HepG2 (cell line): Measurements from ENCODE around the gene ACOT13. TPM values are rescaled to one million over a fixed set of nuclear protein-coding genes. Genes with fewer than 3 reads are reported as not detected.
"Not testable (repeated sequence)": the region's sequence is repeated elsewhere in the genome, so short reads cannot be mapped to it uniquely, and the experiment has no call there.

Experiments used
- ATAC-seq: fragments of 200-7000 bp; cut with Tn5 transposase; 3 replicates; pipeline ENCODE4 v1.9.1; 2020; ENCODE audit warnings: mild to moderate bottlenecking, moderate library complexity
- BruUV-seq: library from RNA; stranded (reverse); fragments of 400-500 nt; replicated peaks from 2 replicates; lab custom pipeline; 2021; lab: Mats Ljungman, UMichigan
- CTCF ChIA-PET: fragments of 300-600 bp; formaldehyde crosslinking; extraction: SDS; loops from one replicate; lab custom pipeline; 2021; ENCODE audit warnings: low total read pairs, inconsistent platforms, low intra/inter-chr PET ratio; lab: Yijun Ruan, JAX
- POLR2A ChIA-PET: fragments of 350-600 bp; sonication (Branson Sonifier 250); formaldehyde crosslinking; loops from one replicate; lab custom pipeline; 2020; ENCODE audit warnings: antibody characterized with exemption, inconsistent platforms; lab: Yijun Ruan, JAX
- DNase-seq: peaks from one replicate; pipeline ENCODE4 v3.0.0-alpha.2; 2015; ENCODE audit warnings: low spot score
- FAIRE-seq: peaks from 3 replicates; lab custom pipeline; 2011; peaks lifted over from hg19 to GRCh38; lab: Jason Lieb, UNC
- H2AFZ ChIP-seq: one replicate; pipeline ENCODE4 v1.6.1; 2011; ENCODE audit warnings: low read length, inconsistent platforms
- H3K27ac ChIP-seq: fragments of 300-600 bp; 3 replicates; pipeline ENCODE4 v1.8.0; 2011; ENCODE audit warnings: mixed run types, mild to moderate bottlenecking, mixed read lengths, low read length, inconsistent platforms; ENCODE audit not compliant: insufficient read depth; ENCODE audit errors: extremely low read length
- H3K27me3 ChIP-seq, 2 experiments: fragments of 200-600 bp in 1 of 2; 2 replicates in 1 of 2; 3 replicates in 1 of 2; pipeline versions ENCODE4 v1.6.0 to v1.8.0; 2011; ENCODE audit warnings: low read length in 2 of 2, mild to moderate bottlenecking in 2 of 2, moderate library complexity in 2 of 2, inconsistent platforms in 1 of 2; ENCODE audit not compliant: insufficient read depth in 2 of 2, control insufficient read depth in 1 of 2
- H3K36me3 ChIP-seq, 2 experiments: fragments of 200-600 bp in 1 of 2; replicated peaks in 1 of 2; 2 replicates in 1 of 2; 3 replicates in 1 of 2; pipeline versions ENCODE4 v1.5.1 to v1.8.0; 2011; ENCODE audit warnings: low read length in 2 of 2, inconsistent platforms in 1 of 2; ENCODE audit not compliant: insufficient read depth in 2 of 2, control insufficient read depth in 1 of 2
- H3K4me1 ChIP-seq: 2 replicates; pipeline ENCODE4 v1.5.1; 2012; ENCODE audit warnings: low read length, inconsistent platforms; ENCODE audit not compliant: insufficient read depth
- H3K4me2 ChIP-seq: 2 replicates; pipeline ENCODE4 v1.6.0; 2011; ENCODE audit warnings: low read depth, low read length, inconsistent platforms
- H3K4me3 ChIP-seq, 3 experiments: fragments of 200-600 bp in 1 of 3; sonication (generic), shearing (Covaris generic) in 1 of 3; replicated peaks in 1 of 3; 2 replicates each; pipeline ENCODE4 v1.5.1; 2011 to 2016; ENCODE audit warnings: low read length in 3 of 3, inconsistent platforms in 2 of 3, low read depth in 2 of 3, mild to moderate bottlenecking in 2 of 3, control low read depth in 1 of 3, mixed read lengths in 1 of 3; ENCODE audit not compliant: insufficient read depth in 1 of 3
- H3K79me2 ChIP-seq: one replicate; pipeline ENCODE4 v1.6.1; 2011; ENCODE audit warnings: low read length, inconsistent platforms; ENCODE audit not compliant: insufficient read depth
- H3K9ac ChIP-seq: 2 replicates; pipeline ENCODE4 v1.6.0; 2011; ENCODE audit warnings: mild to moderate bottlenecking, low read depth, low read length, inconsistent platforms; ENCODE audit not compliant: insufficient read depth
- H3K9me3 ChIP-seq: 2 replicates; pipeline ENCODE4 v1.5.1; 2012; ENCODE audit warnings: mild to moderate bottlenecking, low read length
- H4K20me1 ChIP-seq: 2 replicates; pipeline ENCODE4 v1.6.0; 2011; ENCODE audit warnings: inconsistent platforms, mild to moderate bottlenecking, low read length, moderate library complexity; ENCODE audit not compliant: insufficient read depth
- ZFP36 ChIP-seq: fragments of 150-350 bp; IDR thresholded peaks from 2 replicates; pipeline ENCODE4 v1.6.1; 2018; ENCODE audit warnings: borderline replicate concordance, low read length, low read depth; ENCODE audit not compliant: partially characterized antibody
- ZNF431 ChIP-seq: sonication (generic); formaldehyde crosslinking; IDR thresholded peaks from 2 replicates; pipeline ENCODE4 v1.9.0; 2022; ENCODE audit warnings: missing genetic modification reagents, low read depth, mild to moderate bottlenecking, borderline replicate concordance
- WGBS: methylation state at CpG from one replicate; pipeline ENCODE4 v1.1.6; 2017; ENCODE audit warnings: low lambda C conversion rate; 5-methylcytosine and 5-hydroxymethylcytosine counted together
- in situ Hi-C: cut with HindIII; loops from 2 replicates; pipeline ENCODE4 v1.10.0; 2017; ENCODE audit warnings: low pct_unique_long_range_greater_than_20kb; ENCODE audit not compliant: extremely low pct_ligation_motif_present
- intact Hi-C: fragments of 100-400 bp; cut with micrococcal nuclease; formaldehyde crosslinking; loops from one replicate; pipeline ENCODE4 v1.10.0; 2022; ENCODE audit not compliant: unreplicated experiment
- polyA plus RNA-seq, 8 experiments: library from polyadenylated mRNA; depleted of rRNA in 3 of 8; stranded (reverse) in 7 of 8; unstranded in 1 of 8; fragments of >200 nt; fragmentation: Illumina TruSeq in 4 of 8; extraction: Trizol in 4 of 8; gene quantifications; 2 replicates each; pipeline versions ENCODE4 v1.2.1 to v1.2.3, GENCODE V29; 2011 to 2016; ENCODE audit warnings: low read depth in 4 of 8, missing spikeins in 1 of 8, mixed read lengths in 1 of 8; ENCODE audit not compliant: insufficient read depth in 1 of 8
- total RNA-seq, 5 experiments: library from RNA; depleted of rRNA; stranded (reverse); fragments of >200 nt; fragmentation: Illumina TruSeq; extraction: Trizol; gene quantifications; 2 replicates each; pipeline ENCODE4 v1.2.3, GENCODE V29; 2016; ENCODE audit warnings: low read depth in 1 of 5
- TF ChIP-seq, protein P1 (sequence below): sonication (generic); formaldehyde crosslinking; IDR thresholded peaks from 2 replicates; pipeline ENCODE4 v1.5.1; 2020; ENCODE audit warnings: mild to moderate bottlenecking, missing genetic modification reagents

ACOT13 gene
- total and polyA plus RNA-seq, 2 of the 13 experiments (the other 11 are each of a cell fraction or from before 2014, with no cell fraction given) = 31.5 to 45.1 TPM

DNA sequence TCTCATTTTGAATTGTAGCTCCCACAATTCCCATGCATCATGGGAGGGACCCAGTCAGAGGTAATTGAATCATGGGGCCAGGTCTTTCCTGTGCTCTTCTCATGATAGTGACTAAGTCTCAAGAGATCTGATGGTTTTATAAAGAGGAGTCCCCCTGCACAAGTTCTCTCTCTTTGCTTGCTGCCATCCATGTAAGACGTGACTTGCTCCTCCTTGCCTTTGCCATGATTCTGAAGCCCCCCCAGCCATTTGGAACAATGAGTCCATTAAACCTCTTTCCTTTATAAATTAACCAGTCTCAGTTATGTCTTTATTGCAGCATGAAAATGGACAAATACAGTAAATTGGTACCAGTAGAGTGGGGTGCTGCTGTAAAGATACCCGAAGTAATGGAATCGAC is 63.8 kb downstream of the ACOT13 start:
- H3K4me2 ChIP-seq, BruUV-seq, H3K27me3 ChIP-seq, DNase-seq, H3K9ac ChIP-seq, CTCF ChIA-PET, H3K27ac ChIP-seq, H3K4me3 ChIP-seq, FAIRE-seq, in situ Hi-C loops, POLR2A ChIA-PET, H3K36me3 ChIP-seq, H2AFZ ChIP-seq, H3K79me2 ChIP-seq, intact Hi-C loops, ATAC-seq, H4K20me1 ChIP-seq: not testable (repeated sequence)
- Histone ChIP-seq H3K9me3 (peaks cover 29% of the 10 kb centered on the region), H3K4me1 (peaks cover 19% of the 10 kb centered on the region)
- peak; percentile 98 for TF ChIP-seq ZNF431 (CRISPR knock-in tag)
- 19% methylated on average over 3 of the region's 3 CpGs for WGBS

DNA sequence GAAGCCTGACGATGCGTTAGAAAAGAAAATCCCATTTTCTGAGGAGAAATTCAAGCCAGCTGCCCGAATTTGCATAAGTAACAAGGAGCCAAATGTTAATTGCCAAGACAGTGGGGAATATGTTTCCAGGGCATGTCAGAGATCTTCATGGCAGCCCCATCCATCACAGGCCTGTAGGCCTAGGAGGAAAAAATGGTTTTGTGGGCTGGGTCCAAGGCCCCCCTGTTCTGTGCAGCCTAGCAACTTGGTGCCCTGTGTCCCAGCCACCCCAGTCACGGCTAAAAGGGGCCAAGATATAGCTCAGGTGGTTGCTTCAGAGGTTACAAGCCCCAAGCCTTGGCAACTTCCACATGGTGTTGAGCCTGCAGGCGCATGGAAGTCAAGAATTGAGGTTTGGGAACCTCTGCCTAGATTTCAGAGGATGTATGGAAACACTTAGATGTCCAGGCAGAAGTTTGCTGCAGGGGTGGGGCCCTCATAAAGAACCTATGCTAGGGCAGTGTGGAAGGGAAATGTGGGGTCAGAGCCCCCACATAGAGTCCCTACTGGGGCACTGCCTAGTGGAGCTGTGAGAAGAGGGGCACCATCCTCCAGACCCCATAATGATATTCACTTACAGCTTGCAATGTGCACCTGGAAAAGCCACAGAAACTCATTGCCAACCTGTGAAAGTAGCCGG is 64.7 kb downstream of the ACOT13 start:
- peaks cover 29% of the 10 kb centered on the region for H3K9me3 ChIP-seq
- BruUV-seq, H2AFZ ChIP-seq, H3K27me3 ChIP-seq, H3K36me3 ChIP-seq, H3K4me3 ChIP-seq, DNase-seq, H4K20me1 ChIP-seq, FAIRE-seq, ATAC-seq, H3K79me2 ChIP-seq, H3K9ac ChIP-seq, H3K27ac ChIP-seq, intact Hi-C loops, CTCF ChIA-PET, in situ Hi-C loops, H3K4me2 ChIP-seq, POLR2A ChIA-PET: not testable (repeated sequence)
- peaks cover 26% of the 10 kb centered on the region for H3K4me1 ChIP-seq
- 31% methylated on average over 6 of the region's 6 CpGs for WGBS
- TF ChIP-seq ZFP36 = peak; percentile 59
- TF ChIP-seq, protein P1, sequence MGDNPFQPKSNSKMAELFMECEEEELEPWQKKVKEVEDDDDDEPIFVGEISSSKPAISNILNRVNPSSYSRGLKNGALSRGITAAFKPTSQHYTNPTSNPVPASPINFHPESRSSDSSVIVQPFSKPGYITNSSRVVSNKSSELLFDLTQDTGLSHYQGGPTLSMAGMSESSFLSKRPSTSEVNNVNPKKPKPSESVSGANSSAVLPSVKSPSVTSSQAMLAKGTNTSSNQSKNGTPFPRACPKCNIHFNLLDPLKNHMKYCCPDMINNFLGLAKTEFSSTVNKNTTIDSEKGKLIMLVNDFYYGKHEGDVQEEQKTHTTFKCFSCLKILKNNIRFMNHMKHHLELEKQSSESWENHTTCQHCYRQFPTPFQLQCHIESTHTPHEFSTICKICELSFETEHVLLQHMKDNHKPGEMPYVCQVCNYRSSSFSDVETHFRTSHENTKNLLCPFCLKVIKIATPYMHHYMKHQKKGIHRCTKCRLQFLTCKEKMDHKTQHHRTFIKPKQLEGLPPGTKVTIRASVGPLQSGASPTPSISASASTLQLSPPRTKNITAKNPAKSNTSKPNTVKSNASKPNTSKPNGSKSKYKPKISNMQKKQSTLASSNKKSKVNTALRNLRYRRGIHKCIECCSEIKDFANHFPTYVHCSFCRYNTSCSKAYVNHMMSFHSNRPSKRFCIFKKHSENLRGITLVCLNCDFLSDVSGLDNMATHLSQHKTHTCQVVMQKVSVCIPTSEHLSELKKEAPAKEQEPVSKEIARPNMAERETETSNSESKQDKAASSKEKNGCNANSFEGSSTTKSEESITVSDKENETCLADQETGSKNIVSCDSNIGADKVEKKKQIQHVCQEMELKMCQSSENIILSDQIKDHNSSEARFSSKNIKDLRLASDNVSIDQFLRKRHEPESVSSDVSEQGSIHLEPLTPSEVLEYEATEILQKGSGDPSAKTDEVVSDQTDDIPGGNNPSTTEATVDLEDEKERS (CRISPR knock-in tag) = peak; percentile 63; the same call in 1 of the 2 replicates
